T-helper 1 cell treated with Interleukin-12 subunit alpha and Interleukin-12 subunit beta and Interleukin-4 antibody, amounts not matched to agents 30 ng/mL and 1 ng/mL, for 36 hours (primary cell): ENCODE results near the gene MYOZ2. TPM values are rescaled to one million over a fixed set of nuclear protein-coding genes. Genes with fewer than 3 reads are reported as not detected.

ENCODE experiments used
- intact Hi-C: fragments of 100-400 bp; cut with micrococcal nuclease; formaldehyde crosslinking; loops from one replicate; pipeline ENCODE4 v1.15.1; 2024
- total RNA-seq: library from RNA; stranded (reverse); gene quantifications from 2 replicates; pipeline ENCODE4 v1.2.3, GENCODE V29; 2022

The MYOZ2 gene
- total RNA-seq, 1 donor from 2014 or later, result not detected

DNA sequence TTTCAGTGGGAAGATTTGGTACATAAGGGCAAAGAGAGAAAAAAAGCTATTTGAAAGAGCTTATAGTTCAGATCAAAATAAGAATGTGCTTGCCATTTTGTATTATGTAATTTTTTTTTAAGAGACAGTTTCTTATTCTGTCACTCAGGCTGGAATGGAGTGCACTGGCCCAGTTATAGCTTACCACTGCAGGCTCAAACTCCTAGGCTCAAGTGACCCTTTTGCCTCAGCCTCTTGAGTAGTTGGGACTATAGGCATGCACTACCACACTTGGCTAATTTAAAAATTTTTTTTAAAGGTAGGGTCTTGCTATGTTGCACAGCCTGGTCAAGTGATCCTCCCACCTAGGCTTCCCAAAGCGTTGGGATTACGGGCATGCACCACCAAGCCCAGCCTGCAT, 54.7 kb downstream of the MYOZ2 start:
- intact Hi-C loops, result no loop called here

GRCh38 chr4:119191505-119191904, 55.9 kb downstream of the MYOZ2 start:
- intact Hi-C loops, result no loop called here

DNA sequence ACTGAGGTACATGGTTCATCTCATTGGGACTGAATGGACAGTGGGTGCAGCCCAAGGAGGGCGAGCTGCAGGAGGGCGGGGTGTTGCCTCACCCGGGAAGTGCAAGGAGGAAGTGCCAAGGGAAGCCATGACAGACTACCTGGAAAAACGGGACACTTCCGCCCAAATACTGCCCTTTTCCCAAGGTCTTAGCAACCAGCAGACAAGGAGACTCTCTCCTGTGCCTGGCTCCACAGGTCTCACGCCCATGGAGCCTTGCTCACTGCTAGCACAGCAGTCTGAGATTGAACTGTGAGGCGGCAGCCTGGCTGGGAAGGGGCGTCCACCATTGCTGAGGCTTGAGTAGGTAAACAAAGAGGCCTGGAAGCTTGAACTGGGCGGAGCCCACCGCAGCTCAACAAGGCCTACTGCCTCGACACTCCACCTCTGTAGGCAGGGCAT, 62.2 kb downstream of the MYOZ2 start:
- intact Hi-C loops, result no loop called here

GRCh38 chr4:119204916-119205315, 69.3 kb downstream of the MYOZ2 start:
- intact Hi-C loops, result no loop called here

GRCh38 chr4:119205690-119206089, 70.1 kb downstream of the MYOZ2 start:
- intact Hi-C loops, result no loop called here

GRCh38 chr4:119206178-119206577, 70.5 kb downstream of the MYOZ2 start:
- intact Hi-C loops, result no loop called here

GRCh38 chr4:119207051-119207450, 71.4 kb downstream of the MYOZ2 start:
- intact Hi-C loops, result no loop called here

GRCh38 chr4:119209077-119209476, 73.4 kb downstream of the MYOZ2 start:
- intact Hi-C loops, result no loop called here

- intact Hi-C loops, result no loop called here
Observed at GRCh38 chr4:119209586-119209985, 74.0 kb downstream of the MYOZ2 start.

- intact Hi-C loops, result loop anchor here (5.0 kb wide), 2 partner anchors 358 to 417 kb away; partner anchors contain the start of gene PDE5A
Observed at GRCh38 chr4:119210775-119211174, 75.1 kb downstream of the MYOZ2 start.

DNA sequence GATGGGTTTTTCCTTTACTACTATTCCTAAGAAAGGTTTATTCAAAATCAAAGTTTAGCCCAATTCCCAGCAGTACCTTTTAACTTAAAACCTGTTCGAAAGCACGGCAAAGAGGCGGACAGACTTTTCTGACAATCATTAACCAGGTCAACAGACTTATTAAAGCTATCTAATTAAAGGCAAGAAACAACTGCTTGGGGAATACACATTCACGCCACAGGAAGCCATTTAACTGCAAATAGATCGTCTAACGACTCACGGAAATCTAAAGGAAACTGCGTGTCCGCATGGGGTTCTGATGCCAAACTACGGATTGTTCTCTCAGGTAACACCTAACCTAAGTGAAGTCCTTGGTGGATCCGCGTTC, 76.2 kb downstream of the MYOZ2 start:
- intact Hi-C loops, result loop anchor here (1.0 to 5.0 kb wide), 11 partner anchors 26 to 933 kb away; partner anchors contain the start of genes METTL14, PDE5A and SEC24D

DNA sequence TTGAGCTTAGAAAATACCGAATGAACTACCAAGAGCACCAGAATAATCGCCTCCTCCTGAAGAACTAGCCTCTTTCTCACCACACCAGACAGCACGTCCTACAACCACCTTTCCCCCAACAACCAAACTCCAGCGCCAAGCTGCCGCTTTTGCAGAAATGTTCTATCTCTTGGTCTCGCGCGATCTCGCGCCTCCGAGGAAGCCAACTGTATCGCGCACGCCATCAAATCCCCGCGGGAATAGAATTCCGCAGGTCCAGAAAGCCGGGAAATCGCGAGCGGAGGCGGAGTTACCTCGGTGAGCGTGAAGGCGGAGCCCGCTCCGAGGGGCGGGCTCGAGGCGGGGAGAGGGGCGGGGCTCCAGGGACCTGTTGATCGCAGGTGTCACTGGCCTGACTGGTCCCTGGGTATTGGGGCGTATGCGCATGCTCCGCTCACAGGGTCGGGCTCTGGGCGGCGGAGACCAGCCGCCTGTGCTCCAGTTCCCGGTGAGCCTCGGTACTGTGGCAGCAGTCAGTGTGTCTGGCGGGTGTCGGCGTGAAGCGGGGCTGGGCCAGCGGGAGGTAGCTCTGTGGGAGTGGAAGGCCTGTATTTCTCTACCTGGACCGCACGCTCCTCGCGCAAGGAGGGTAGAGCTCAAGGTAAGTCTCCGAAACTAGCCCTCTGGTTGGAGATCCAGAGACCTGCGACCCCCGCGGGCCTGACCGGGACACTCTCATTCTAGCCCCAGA, 76.8 kb downstream of the MYOZ2 start, which contains the start of gene USP53:
Gene USP53 (plus strand): TSS at position 480 of the 730 bp plus-strand sequence. CDS start 27,047 bp downstream, outside the sequence.
- intact Hi-C loops, result loop anchor here (1.0 to 5.0 kb wide), 11 partner anchors 26 to 933 kb away; partner anchors contain the start of genes METTL14, PDE5A and SEC24D

DNA sequence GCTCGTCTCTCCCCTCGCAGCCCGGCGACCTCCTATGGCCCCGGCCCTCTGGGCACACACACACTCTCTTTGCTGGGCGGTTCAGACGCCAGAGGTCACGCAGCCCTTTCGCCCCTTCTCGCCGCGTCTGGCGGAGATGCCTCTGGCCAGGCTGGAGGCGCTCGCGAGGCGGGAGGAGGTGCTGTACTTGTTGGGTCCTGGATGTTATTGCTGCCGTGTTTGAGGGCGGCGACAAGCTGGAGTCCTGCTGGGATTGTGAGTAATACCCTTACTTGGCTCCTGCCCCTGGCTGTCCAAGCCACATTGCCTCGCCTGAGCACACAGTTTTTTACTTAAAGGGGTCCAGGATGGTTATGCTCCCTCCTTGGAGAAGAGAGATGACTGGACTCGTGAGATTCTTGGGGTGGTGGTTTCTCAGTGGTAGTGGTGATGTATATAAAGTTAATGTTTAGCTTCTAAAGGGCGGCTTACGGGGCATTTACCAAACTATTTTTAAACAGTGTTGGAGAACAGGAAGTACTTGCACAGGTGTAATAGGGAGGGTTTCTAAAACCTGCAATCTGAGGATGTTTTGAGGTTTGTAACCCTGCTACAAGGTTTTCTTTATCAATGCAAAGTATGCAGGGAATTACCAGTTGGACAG, 77.5 kb downstream of the MYOZ2 start:
- intact Hi-C loops, result loop anchor here (1.0 to 5.0 kb wide), 12 partner anchors 25 to 934 kb away; partner anchors contain the start of genes METTL14, PDE5A and SEC24D

DNA sequence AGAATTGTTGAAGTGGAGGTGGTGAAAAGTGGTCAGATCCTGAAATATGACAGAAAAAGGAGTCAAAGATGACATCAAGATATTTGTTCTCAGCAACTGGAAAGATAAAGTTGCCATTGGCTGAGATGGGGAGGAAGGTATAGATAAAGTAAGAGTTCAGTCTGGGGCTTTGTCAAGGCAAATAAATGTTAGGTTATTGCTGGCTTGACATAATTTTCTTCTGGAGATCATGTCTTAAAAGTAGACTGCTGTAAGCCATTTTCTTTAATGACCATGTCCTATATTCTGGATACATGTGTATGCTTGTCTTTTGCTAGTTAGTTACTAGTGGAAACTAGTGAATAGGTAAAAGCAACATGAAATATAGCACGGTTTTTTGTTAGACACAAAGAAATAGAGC, 82.5 kb downstream of the MYOZ2 start:
- intact Hi-C loops, result no loop called here

DNA sequence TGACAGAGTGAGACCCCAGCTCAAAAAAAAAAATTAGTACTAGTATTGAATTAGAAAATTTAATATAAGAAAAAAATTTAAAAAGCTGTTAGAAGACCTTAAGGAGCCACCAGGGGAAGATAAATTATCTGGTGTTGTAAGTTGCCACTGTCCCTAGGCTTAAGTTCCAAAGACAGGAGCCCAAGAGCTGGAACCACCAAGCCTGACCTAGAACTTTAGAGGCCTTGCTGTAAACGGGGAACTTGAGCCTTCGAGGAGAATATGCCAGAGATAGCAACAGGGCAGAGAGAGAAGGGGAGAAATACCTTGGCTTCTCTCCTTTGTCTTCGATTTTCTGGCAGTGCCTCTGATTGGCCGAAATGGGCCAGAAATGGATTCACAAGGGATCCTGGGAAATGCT, 85.8 kb downstream of the MYOZ2 start:
- intact Hi-C loops, result no loop called here

GRCh38 chr4:119227690-119228089, 92.1 kb downstream of the MYOZ2 start:
- intact Hi-C loops, result no loop called here

GRCh38 chr4:119228406-119228805, 92.8 kb downstream of the MYOZ2 start:
- intact Hi-C loops, result no loop called here

- intact Hi-C loops, result no loop called here
Observed at GRCh38 chr4:119229908-119230687, 94.5 kb downstream of the MYOZ2 start.

GRCh38 chr4:119231491-119231890, 95.9 kb downstream of the MYOZ2 start:
- intact Hi-C loops, result no loop called here

- intact Hi-C loops, result no loop called here
Observed at GRCh38 chr4:119232286-119232685, 96.7 kb downstream of the MYOZ2 start.

- intact Hi-C loops, result no loop called here
Observed at GRCh38 chr4:119233191-119233590, 97.6 kb downstream of the MYOZ2 start.

- intact Hi-C loops, result no loop called here
Observed at GRCh38 chr4:119233750-119234149, 98.1 kb downstream of the MYOZ2 start.
